Measurements from ENCODE around the gene GLB1L3.

The GLB1L3 gene

DNA sequence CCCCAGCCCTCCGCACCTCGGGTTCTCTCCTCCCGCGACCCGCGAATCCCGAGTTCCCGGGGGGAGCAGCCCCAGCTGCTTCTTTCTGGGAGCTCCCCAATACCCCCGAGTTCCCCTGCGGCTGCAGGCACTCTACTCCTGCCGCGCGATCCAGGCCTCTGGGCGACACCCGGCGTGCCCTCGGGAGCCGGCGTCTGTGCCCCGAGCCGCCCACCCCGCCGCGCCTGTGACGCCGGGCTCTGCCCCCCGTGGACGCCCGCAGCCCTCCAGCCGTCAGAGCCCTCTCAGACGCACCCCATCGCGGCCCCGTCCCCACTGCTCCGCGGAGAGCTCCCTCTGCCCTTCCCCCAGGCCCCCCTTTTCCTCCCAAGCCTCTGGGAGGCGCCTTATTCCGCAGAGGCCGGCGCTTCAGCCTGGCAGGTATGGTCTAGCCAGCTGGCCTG is 56.0 kb downstream of the GLB1L3 start:
- H3K27ac ChIP-seq (ENCODE audit: low read depth, low read length) = no peak overlapping the region
- no peak overlapping the region for H3K4me2 ChIP-seq (ENCODE audit: low read length)
- H4K20me1 ChIP-seq (ENCODE audit: control insufficient read depth, insufficient read depth, low read depth, low read length) = no peaks in the 10 kb centered on the region
- no peaks in the 10 kb centered on the region for H3F3A ChIP-seq (ENCODE audit: control insufficient read depth, insufficient read depth)
- TF ChIP-seq, protein P1, sequence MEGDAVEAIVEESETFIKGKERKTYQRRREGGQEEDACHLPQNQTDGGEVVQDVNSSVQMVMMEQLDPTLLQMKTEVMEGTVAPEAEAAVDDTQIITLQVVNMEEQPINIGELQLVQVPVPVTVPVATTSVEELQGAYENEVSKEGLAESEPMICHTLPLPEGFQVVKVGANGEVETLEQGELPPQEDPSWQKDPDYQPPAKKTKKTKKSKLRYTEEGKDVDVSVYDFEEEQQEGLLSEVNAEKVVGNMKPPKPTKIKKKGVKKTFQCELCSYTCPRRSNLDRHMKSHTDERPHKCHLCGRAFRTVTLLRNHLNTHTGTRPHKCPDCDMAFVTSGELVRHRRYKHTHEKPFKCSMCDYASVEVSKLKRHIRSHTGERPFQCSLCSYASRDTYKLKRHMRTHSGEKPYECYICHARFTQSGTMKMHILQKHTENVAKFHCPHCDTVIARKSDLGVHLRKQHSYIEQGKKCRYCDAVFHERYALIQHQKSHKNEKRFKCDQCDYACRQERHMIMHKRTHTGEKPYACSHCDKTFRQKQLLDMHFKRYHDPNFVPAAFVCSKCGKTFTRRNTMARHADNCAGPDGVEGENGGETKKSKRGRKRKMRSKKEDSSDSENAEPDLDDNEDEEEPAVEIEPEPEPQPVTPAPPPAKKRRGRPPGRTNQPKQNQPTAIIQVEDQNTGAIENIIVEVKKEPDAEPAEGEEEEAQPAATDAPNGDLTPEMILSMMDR (IDR thresholded peaks at IDR 0.05; ENCODE audit: low read depth, low read length, poor library complexity, severe bottlenecking) = no peak
- no peak for TF ChIP-seq EZH2phosphoT487 (IDR thresholded peaks at IDR 0.05; ENCODE audit: borderline replicate concordance, low read length)
- H3K36me3 ChIP-seq (ENCODE audit: control insufficient read depth, low read length) = no peaks in the 10 kb centered on the region
- no peaks in the 10 kb centered on the region for H3K9me3 ChIP-seq (ENCODE audit: control insufficient read depth, insufficient read depth, low read length)
- no peaks in the 10 kb centered on the region for H3K79me2 ChIP-seq (ENCODE audit: control insufficient read depth, low read length)
- no peaks in the 10 kb centered on the region for H3K4me1 ChIP-seq (ENCODE audit: control insufficient read depth, low read length)
- H3K27me3 ChIP-seq (ENCODE audit: control insufficient read depth, low read length) = no peaks in the 10 kb centered on the region
- H3K4me3 ChIP-seq (ENCODE audit: low read length) = no peak overlapping the region
- no peaks in the 10 kb centered on the region for H3K9me2 ChIP-seq (replicated peaks; ENCODE audit: control insufficient read depth, low read length)

DNA sequence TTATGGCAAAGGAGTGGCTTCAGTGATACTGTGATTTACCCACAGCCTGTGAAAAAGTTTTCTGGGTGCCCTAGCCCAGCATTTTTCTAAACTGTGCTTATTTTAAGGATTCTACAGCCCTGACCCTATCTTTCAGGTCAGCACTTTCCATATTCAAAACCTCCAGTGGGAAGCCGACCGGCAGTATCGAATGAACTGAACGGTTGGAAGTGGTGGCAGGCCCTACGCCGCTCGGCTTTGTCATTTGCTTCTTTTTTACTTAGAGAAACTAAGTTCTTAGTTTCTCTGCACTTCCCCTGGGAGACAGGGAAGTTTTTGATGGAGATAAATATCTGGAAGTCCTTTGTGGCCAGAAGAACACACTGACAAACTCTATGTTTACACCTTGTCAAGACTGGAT is 56.6 kb downstream of the GLB1L3 start:
- Histone ChIP-seq H3K79me2 (ENCODE audit: control insufficient read depth, low read length) (no peaks in the 10 kb centered on the region), H3K4me3 (ENCODE audit: low read length) (no peak overlapping the region), H3K27ac (ENCODE audit: low read depth, low read length) (no peak overlapping the region), H3K4me1 (ENCODE audit: control insufficient read depth, low read length) (no peaks in the 10 kb centered on the region), H3K4me2 (ENCODE audit: low read length) (no peak overlapping the region), H3K27me3 (ENCODE audit: control insufficient read depth, low read length) (no peaks in the 10 kb centered on the region), H3K36me3 (ENCODE audit: control insufficient read depth, low read length) (no peaks in the 10 kb centered on the region), H4K20me1 (ENCODE audit: control insufficient read depth, insufficient read depth, low read depth, low read length) (no peaks in the 10 kb centered on the region), H3K9me3 (ENCODE audit: control insufficient read depth, insufficient read depth, low read length) (no peaks in the 10 kb centered on the region), H3F3A (ENCODE audit: control insufficient read depth, insufficient read depth) (no peaks in the 10 kb centered on the region), H3K9me2 (replicated peaks; ENCODE audit: control insufficient read depth, low read length) (no peaks in the 10 kb centered on the region)
- TF ChIP-seq, protein P1 (IDR thresholded peaks at IDR 0.05; ENCODE audit: low read depth, low read length, poor library complexity, severe bottlenecking) = no peak
- no peak for TF ChIP-seq EZH2phosphoT487 (IDR thresholded peaks at IDR 0.05; ENCODE audit: borderline replicate concordance, low read length)

DNA sequence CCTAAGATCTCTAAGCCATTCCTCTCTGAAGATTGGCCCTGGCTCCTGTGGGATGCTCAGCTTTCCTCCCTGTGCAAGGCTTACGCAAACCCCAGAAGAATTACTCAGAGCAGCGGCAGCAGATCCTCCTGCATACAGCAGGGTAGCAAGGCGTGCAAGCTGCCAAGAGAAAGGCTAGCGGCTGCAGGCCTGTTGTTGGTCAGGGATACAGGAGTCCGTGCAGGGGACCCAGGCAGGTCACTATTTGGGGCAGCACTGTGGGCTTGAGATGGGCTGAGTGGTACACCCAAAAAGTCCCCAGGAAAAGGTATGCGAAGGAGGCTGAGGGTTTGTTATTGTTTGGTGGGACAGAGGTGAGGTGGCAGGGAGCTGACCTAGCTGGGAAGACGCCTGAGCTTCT is 57.1 kb downstream of the GLB1L3 start:
- no peak overlapping the region for H3K4me2 ChIP-seq (ENCODE audit: low read length)
- H3K9me3 ChIP-seq (ENCODE audit: control insufficient read depth, insufficient read depth, low read length) = no peaks in the 10 kb centered on the region

More for the DNA sequence above, 57.1 kb downstream of the GLB1L3 start:
- Histone ChIP-seq H4K20me1 (ENCODE audit: control insufficient read depth, insufficient read depth, low read depth, low read length) (no peaks in the 10 kb centered on the region), H3K79me2 (ENCODE audit: control insufficient read depth, low read length) (no peaks in the 10 kb centered on the region), H3K27ac (ENCODE audit: low read depth, low read length) (no peak overlapping the region), H3K27me3 (ENCODE audit: control insufficient read depth, low read length) (no peaks in the 10 kb centered on the region), H3F3A (ENCODE audit: control insufficient read depth, insufficient read depth) (no peaks in the 10 kb centered on the region), H3K4me1 (ENCODE audit: control insufficient read depth, low read length) (no peaks in the 10 kb centered on the region), H3K36me3 (ENCODE audit: control insufficient read depth, low read length) (no peaks in the 10 kb centered on the region), H3K4me3 (ENCODE audit: low read length) (no peak overlapping the region), H3K9me2 (replicated peaks; ENCODE audit: control insufficient read depth, low read length) (no peaks in the 10 kb centered on the region)
- no peak for TF ChIP-seq EZH2phosphoT487 (IDR thresholded peaks at IDR 0.05; ENCODE audit: borderline replicate concordance, low read length)
- TF ChIP-seq, protein P1 (IDR thresholded peaks at IDR 0.05; ENCODE audit: low read depth, low read length, poor library complexity, severe bottlenecking) = no peak
